C4-2B (cell line): ENCODE measurements around the gene IL2RG.

Experiments used
- ZFX ChIP-seq: fragments of 450-650 bp; IDR thresholded peaks from 2 replicates; pipeline ENCODE4 v1.6.1; 2017
- TF ChIP-seq, protein P1 (sequence below): fragments of 450-650 bp; conservative IDR thresholded peaks from 2 replicates; pipeline ENCODE4 v1.5.1; 2017; ENCODE audit warnings: mild to moderate bottlenecking

DNA sequence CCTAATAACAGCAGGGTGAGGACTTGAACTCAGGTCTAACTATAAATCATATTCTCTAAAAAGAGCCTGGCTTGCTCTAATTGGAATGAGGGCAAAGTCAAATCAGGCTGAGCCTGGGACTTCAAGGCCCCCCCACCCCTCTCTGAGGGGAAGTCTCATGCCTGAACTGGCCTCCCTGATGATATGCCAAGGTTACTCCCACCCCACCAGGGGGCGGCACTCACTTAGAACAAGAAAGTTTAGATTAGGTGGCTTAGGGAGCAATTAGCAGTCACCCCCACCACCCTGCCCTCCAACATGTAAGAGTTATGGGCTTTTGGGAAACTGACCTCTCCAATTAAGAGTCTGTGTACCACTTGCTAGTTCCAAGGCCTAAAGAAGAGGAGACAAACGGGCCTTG, 13.1 kb downstream of the IL2RG start:
- TF ChIP-seq, protein P1, sequence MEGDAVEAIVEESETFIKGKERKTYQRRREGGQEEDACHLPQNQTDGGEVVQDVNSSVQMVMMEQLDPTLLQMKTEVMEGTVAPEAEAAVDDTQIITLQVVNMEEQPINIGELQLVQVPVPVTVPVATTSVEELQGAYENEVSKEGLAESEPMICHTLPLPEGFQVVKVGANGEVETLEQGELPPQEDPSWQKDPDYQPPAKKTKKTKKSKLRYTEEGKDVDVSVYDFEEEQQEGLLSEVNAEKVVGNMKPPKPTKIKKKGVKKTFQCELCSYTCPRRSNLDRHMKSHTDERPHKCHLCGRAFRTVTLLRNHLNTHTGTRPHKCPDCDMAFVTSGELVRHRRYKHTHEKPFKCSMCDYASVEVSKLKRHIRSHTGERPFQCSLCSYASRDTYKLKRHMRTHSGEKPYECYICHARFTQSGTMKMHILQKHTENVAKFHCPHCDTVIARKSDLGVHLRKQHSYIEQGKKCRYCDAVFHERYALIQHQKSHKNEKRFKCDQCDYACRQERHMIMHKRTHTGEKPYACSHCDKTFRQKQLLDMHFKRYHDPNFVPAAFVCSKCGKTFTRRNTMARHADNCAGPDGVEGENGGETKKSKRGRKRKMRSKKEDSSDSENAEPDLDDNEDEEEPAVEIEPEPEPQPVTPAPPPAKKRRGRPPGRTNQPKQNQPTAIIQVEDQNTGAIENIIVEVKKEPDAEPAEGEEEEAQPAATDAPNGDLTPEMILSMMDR = peak; percentile 39
- TF ChIP-seq ZFX = no peak
